ENCODE data around the gene ADAMTS4. TPM values are rescaled to one million over a fixed set of nuclear protein-coding genes. Genes with fewer than 3 reads are reported as not detected.

Gene ADAMTS4
- total RNA-seq, 1 experiment from 2014 or later = 31.6 TPM

GRCh38 chr1:161201836-161202712 lies 3.2 kb upstream of the ADAMTS4 start, which contains the start of gene NDUFS2:
NDUFS2 (plus strand) TSS chr1:161202367; CDS start chr1:161202386, 19 bp downstream.
- H3K9me3 ChIP-seq (ENCODE audit: low read depth, low read length, poor library complexity, severe bottlenecking) = no peaks in the 10 kb centered on the region
- no TSS peak for BruUV-seq (replicated peaks)
- peak within 1 kb of the TSS; percentile 92 for H3K4me3 ChIP-seq (ENCODE audit: low read depth, low read length, poor library complexity, severe bottlenecking)
- intact Hi-C loops (cut with micrococcal nuclease; ENCODE audit: unreplicated experiment) = no loop called here
- peak within 1 kb of the TSS; percentile 87 for H3K27ac ChIP-seq (ENCODE audit: low read depth, low read length, poor library complexity, severe bottlenecking)
- ChIA-PET POLR2A (ENCODE audit: low non-redundant PET) (interaction anchor here (0.6 to 1.2 kb wide), 3 partner anchors 16 to 46 kb away, joined by 4 to 5 read pairs (median 4); partner anchors contain the start of gene B4GALT3), CTCF (interaction anchor here (1.0 to 1.4 kb wide), 2 partner anchors 24 to 36 kb away, joined by 5 to 14 read pairs; partner anchors contain the start of genes PPOX and TOMM40L)
- H3K4me1 ChIP-seq (ENCODE audit: insufficient read depth, low read length, poor library complexity, severe bottlenecking) = peaks cover 39% of the 10 kb centered on the region
- H3K36me3 ChIP-seq (ENCODE audit: insufficient read depth, low read length, poor library complexity, severe bottlenecking) = peaks cover 29% of the 10 kb centered on the region
- H3K27me3 ChIP-seq (replicated peaks; ENCODE audit: insufficient read depth, low read depth, low read length, poor library complexity) = no peaks in the 10 kb centered on the region
- peak; percentile 100 for DNase-seq (ENCODE audit: low spot score)
- no peak for TF ChIP-seq EZH2 (IDR thresholded peaks at IDR 0.05; ENCODE audit: borderline replicate concordance, low read depth, low read length, poor library complexity, severe bottlenecking)
- TF ChIP-seq CTCF (conservative IDR thresholded peaks at IDR 0.05; ENCODE audit: low read depth, low read length) = peak; percentile 48

- peak overlapping the region; percentile 92 for H3K4me3 ChIP-seq (ENCODE audit: low read depth, low read length, poor library complexity, severe bottlenecking)
- TF ChIP-seq EZH2 (IDR thresholded peaks at IDR 0.05; ENCODE audit: borderline replicate concordance, low read depth, low read length, poor library complexity, severe bottlenecking) (no peak), CTCF (conservative IDR thresholded peaks at IDR 0.05; ENCODE audit: low read depth, low read length) (no peak)
- H3K4me1 ChIP-seq (ENCODE audit: insufficient read depth, low read length, poor library complexity, severe bottlenecking) = peaks cover 48% of the 10 kb centered on the region
- peaks cover 23% of the 10 kb centered on the region for H3K36me3 ChIP-seq (ENCODE audit: insufficient read depth, low read length, poor library complexity, severe bottlenecking)
- intact Hi-C loops (cut with micrococcal nuclease; ENCODE audit: unreplicated experiment) = no loop called here
- peak overlapping the region; percentile 87 for H3K27ac ChIP-seq (ENCODE audit: low read depth, low read length, poor library complexity, severe bottlenecking)
- H3K27me3 ChIP-seq (replicated peaks; ENCODE audit: insufficient read depth, low read depth, low read length, poor library complexity) = no peaks in the 10 kb centered on the region
- POLR2A ChIA-PET (ENCODE audit: low non-redundant PET) = interaction anchor here (0.6 to 1.2 kb wide), 3 partner anchors 17 to 46 kb away, joined by 4 to 5 read pairs (median 4); partner anchors contain the start of gene B4GALT3
- CTCF ChIA-PET = interaction anchor here (0.6 to 2.8 kb wide), 3 partner anchors 24 to 90 kb away, joined by 8 to 14 read pairs (median 10); partner anchors contain the start of gene TOMM40L
- BruUV-seq (replicated peaks) = no TSS peak
- no peaks in the 10 kb centered on the region for H3K9me3 ChIP-seq (ENCODE audit: low read depth, low read length, poor library complexity, severe bottlenecking)
- DNase-seq (ENCODE audit: low spot score) = no peak
Measured at GRCh38 chr1:161200992-161201835, 2.4 kb upstream of the ADAMTS4 start.

GRCh38 chr1:161200421-161200991 lies 1.7 kb upstream of the ADAMTS4 start:
- no peaks in the 10 kb centered on the region for H3K9me3 ChIP-seq (ENCODE audit: low read depth, low read length, poor library complexity, severe bottlenecking)
- intact Hi-C loops (cut with micrococcal nuclease; ENCODE audit: unreplicated experiment) = no loop called here
- ChIA-PET POLR2A (ENCODE audit: low non-redundant PET) (no interaction called here), CTCF (interaction anchor here (0.6 to 2.8 kb wide), 2 partner anchors 25 to 91 kb away, joined by 8 to 10 read pairs; partner anchors contain the start of gene TOMM40L)
- H3K4me1 ChIP-seq (ENCODE audit: insufficient read depth, low read length, poor library complexity, severe bottlenecking) = peaks cover 51% of the 10 kb centered on the region
- no peak overlapping the region for H3K4me3 ChIP-seq (ENCODE audit: low read depth, low read length, poor library complexity, severe bottlenecking)
- peak overlapping the region; percentile 87 for H3K27ac ChIP-seq (ENCODE audit: low read depth, low read length, poor library complexity, severe bottlenecking)
- DNase-seq (ENCODE audit: low spot score) = no peak
- TF ChIP-seq EZH2 (IDR thresholded peaks at IDR 0.05; ENCODE audit: borderline replicate concordance, low read depth, low read length, poor library complexity, severe bottlenecking) (no peak), CTCF (conservative IDR thresholded peaks at IDR 0.05; ENCODE audit: low read depth, low read length) (no peak)
- no peaks in the 10 kb centered on the region for H3K27me3 ChIP-seq (replicated peaks; ENCODE audit: insufficient read depth, low read depth, low read length, poor library complexity)
- BruUV-seq (replicated peaks) = no TSS peak
- H3K36me3 ChIP-seq (ENCODE audit: insufficient read depth, low read length, poor library complexity, severe bottlenecking) = peaks cover 24% of the 10 kb centered on the region
